ENCODE measurements around the gene ZFP36L2.

The ZFP36L2 gene

GRCh38 chr2:43186321-43186678 is 40.1 kb downstream of the ZFP36L2 start:
- Histone ChIP-seq H3K18ac (ENCODE audit: low read length) (peak overlapping the region; percentile 83), H3K27ac (replicated peaks; ENCODE audit: low read length) (no peak overlapping the region), H3K27me3 (ENCODE audit: control insufficient read depth in 3 of 3, insufficient read depth in 3 of 3, low read depth in 1 of 3, low read length in 3 of 3) (no peaks in the 10 kb centered on the region), H3K4me3 (ENCODE audit: low read length in 2 of 2) (no peak overlapping the region), H3K4me1 (ENCODE audit: control insufficient read depth in 2 of 2, insufficient read depth in 1 of 2, low read depth in 1 of 2, low read length in 2 of 2) (peaks cover 0 to 2% of the 10 kb centered on the region in 2 donors), H3K9me3 (replicated peaks in 1 of 2; ENCODE audit: control insufficient read depth in 2 of 2, insufficient read depth in 1 of 2, low read depth in 1 of 2, low read length in 2 of 2) (no peaks in the 10 kb centered on the region), H2BK5ac (ENCODE audit: low read length) (no peak overlapping the region), H2AFZ (ENCODE audit: low read length) (peak overlapping the region; percentile 53), H4K91ac (ENCODE audit: low read depth, low read length, poor library complexity) (no peak overlapping the region), H2BK15ac (ENCODE audit: low read length) (no peak overlapping the region), H3K9ac (ENCODE audit: low read depth, low read length, poor library complexity) (no peak overlapping the region), H3K4me2 (ENCODE audit: insufficient read depth, low read length, poor library complexity, severe bottlenecking) (no peak overlapping the region), H2AK5ac (ENCODE audit: low read depth, low read length) (peak overlapping the region; percentile 44), H3K23ac (ENCODE audit: low read depth, low read length, poor library complexity) (no peak overlapping the region), H2BK12ac (ENCODE audit: low read length) (no peak overlapping the region), H3K79me1 (ENCODE audit: low read depth, low read length) (no peaks in the 10 kb centered on the region), H3K14ac (ENCODE audit: low read length) (no peak overlapping the region), H3K4ac (ENCODE audit: low read length) (peak overlapping the region; percentile 41), H3K36me3 (replicated peaks in 1 of 2; ENCODE audit: control insufficient read depth in 2 of 2, insufficient read depth in 2 of 2, low read length in 2 of 2) (no peaks in the 10 kb centered on the region), H4K8ac (ENCODE audit: low read depth, low read length) (no peak overlapping the region), H2BK120ac (ENCODE audit: low read depth, low read length) (no peak overlapping the region)
- DNase-seq (ENCODE audit: low spot score) = no peak
- WGBS, 2 donors (ENCODE audit: extremely low coverage in 2 of 2, insufficient read length in 2 of 2, insufficient replicate concordance in 1 of 2) = no CpG with 5 or more reads among the region's 6 CpGs

- no peak for DNase-seq (ENCODE audit: low spot score)
- no peak overlapping the region for H2BK15ac ChIP-seq (ENCODE audit: low read length)
- H2BK120ac ChIP-seq (ENCODE audit: low read depth, low read length) = no peak overlapping the region
- H3K23ac ChIP-seq (ENCODE audit: low read depth, low read length, poor library complexity) = no peak overlapping the region
- H3K9me3 ChIP-seq (replicated peaks in 1 of 2; ENCODE audit: control insufficient read depth in 2 of 2, insufficient read depth in 1 of 2, low read depth in 1 of 2, low read length in 2 of 2) = no peaks in the 10 kb centered on the region
- no peak overlapping the region for H3K18ac ChIP-seq (ENCODE audit: low read length)
- H3K4me1 ChIP-seq (ENCODE audit: control insufficient read depth in 2 of 2, insufficient read depth in 1 of 2, low read depth in 1 of 2, low read length in 2 of 2) = peaks cover 3 to 5% of the 10 kb centered on the region in 2 donors
- no peak overlapping the region for H3K4me2 ChIP-seq (ENCODE audit: insufficient read depth, low read length, poor library complexity, severe bottlenecking)
- WGBS, 2 donors (ENCODE audit: extremely low coverage in 2 of 2, insufficient read length in 2 of 2, insufficient replicate concordance in 1 of 2) = no CpG with 5 or more reads among the region's 4 CpGs
- no peak overlapping the region for H3K4ac ChIP-seq (ENCODE audit: low read length)
- H2BK5ac ChIP-seq (ENCODE audit: low read length) = no peak overlapping the region
- no peak overlapping the region for H4K8ac ChIP-seq (ENCODE audit: low read depth, low read length)
- H2AFZ ChIP-seq (ENCODE audit: low read length) = no peak overlapping the region
- no peaks in the 10 kb centered on the region for H3K36me3 ChIP-seq (replicated peaks in 1 of 2; ENCODE audit: control insufficient read depth in 2 of 2, insufficient read depth in 2 of 2, low read length in 2 of 2)
- no peak overlapping the region for H2AK5ac ChIP-seq (ENCODE audit: low read depth, low read length)
- H3K9ac ChIP-seq (ENCODE audit: low read depth, low read length, poor library complexity) = no peak overlapping the region
- no peaks in the 10 kb centered on the region for H3K79me1 ChIP-seq (ENCODE audit: low read depth, low read length)
- H4K91ac ChIP-seq (ENCODE audit: low read depth, low read length, poor library complexity) = no peak overlapping the region
- H3K4me3 ChIP-seq (ENCODE audit: low read length in 2 of 2) = no peak overlapping the region
- no peak overlapping the region for H2BK12ac ChIP-seq (ENCODE audit: low read length)
- no peak overlapping the region for H3K14ac ChIP-seq (ENCODE audit: low read length)
- no peaks in the 10 kb centered on the region for H3K27me3 ChIP-seq (ENCODE audit: control insufficient read depth in 3 of 3, insufficient read depth in 3 of 3, low read depth in 1 of 3, low read length in 3 of 3)
- no peak overlapping the region for H3K27ac ChIP-seq (replicated peaks; ENCODE audit: low read length)
These were observed 41.3 kb downstream of the ZFP36L2 start for GRCh38 chr2:43185146-43185545.

- no peak for DNase-seq (ENCODE audit: low spot score)
- Histone ChIP-seq H2BK15ac (ENCODE audit: low read length) (no peak overlapping the region), H3K79me1 (ENCODE audit: low read depth, low read length) (no peaks in the 10 kb centered on the region), H3K4me2 (ENCODE audit: insufficient read depth, low read length, poor library complexity, severe bottlenecking) (no peak overlapping the region), H3K4me1 (ENCODE audit: control insufficient read depth in 2 of 2, insufficient read depth in 1 of 2, low read depth in 1 of 2, low read length in 2 of 2) (peaks cover 4 to 6% of the 10 kb centered on the region in 2 donors), H3K4me3 (ENCODE audit: low read length in 2 of 2) (no peak overlapping the region), H3K27ac (replicated peaks; ENCODE audit: low read length) (no peak overlapping the region), H4K8ac (ENCODE audit: low read depth, low read length) (no peak overlapping the region), H2BK12ac (ENCODE audit: low read length) (no peak overlapping the region), H3K36me3 (replicated peaks in 1 of 2; ENCODE audit: control insufficient read depth in 2 of 2, insufficient read depth in 2 of 2, low read length in 2 of 2) (no peaks in the 10 kb centered on the region), H3K27me3 (ENCODE audit: control insufficient read depth in 3 of 3, insufficient read depth in 3 of 3, low read depth in 1 of 3, low read length in 3 of 3) (no peaks in the 10 kb centered on the region), H2AK5ac (ENCODE audit: low read depth, low read length) (no peak overlapping the region), H4K91ac (ENCODE audit: low read depth, low read length, poor library complexity) (no peak overlapping the region), H3K4ac (ENCODE audit: low read length) (no peak overlapping the region), H3K9me3 (replicated peaks in 1 of 2; ENCODE audit: control insufficient read depth in 2 of 2, insufficient read depth in 1 of 2, low read depth in 1 of 2, low read length in 2 of 2) (no peaks in the 10 kb centered on the region), H3K9ac (ENCODE audit: low read depth, low read length, poor library complexity) (no peak overlapping the region), H2AFZ (ENCODE audit: low read length) (no peak overlapping the region), H3K14ac (ENCODE audit: low read length) (no peak overlapping the region), H2BK120ac (ENCODE audit: low read depth, low read length) (no peak overlapping the region), H2BK5ac (ENCODE audit: low read length) (no peak overlapping the region), H3K18ac (ENCODE audit: low read length) (no peak overlapping the region), H3K23ac (ENCODE audit: low read depth, low read length, poor library complexity) (peak overlapping the region; percentile 8)
- WGBS, 2 donors (ENCODE audit: extremely low coverage in 2 of 2, insufficient read length in 2 of 2, insufficient replicate concordance in 1 of 2) = no CpG with 5 or more reads among the region's 12 CpGs
These were observed 42.0 kb downstream of the ZFP36L2 start for GRCh38 chr2:43184339-43184895.

- Histone ChIP-seq H2BK120ac (ENCODE audit: low read depth, low read length) (no peak overlapping the region), H3K4me3 (ENCODE audit: low read length in 2 of 2) (no peak overlapping the region), H2BK12ac (ENCODE audit: low read length) (no peak overlapping the region), H2AK5ac (ENCODE audit: low read depth, low read length) (no peak overlapping the region), H3K27me3 (ENCODE audit: control insufficient read depth in 3 of 3, insufficient read depth in 3 of 3, low read depth in 1 of 3, low read length in 3 of 3) (no peaks in the 10 kb centered on the region), H3K18ac (ENCODE audit: low read length) (peak overlapping the region; percentile 41), H3K9me3 (replicated peaks in 1 of 2; ENCODE audit: control insufficient read depth in 2 of 2, insufficient read depth in 1 of 2, low read depth in 1 of 2, low read length in 2 of 2) (no peaks in the 10 kb centered on the region), H3K79me1 (ENCODE audit: low read depth, low read length) (no peaks in the 10 kb centered on the region), H2BK15ac (ENCODE audit: low read length) (no peak overlapping the region), H3K36me3 (replicated peaks in 1 of 2; ENCODE audit: control insufficient read depth in 2 of 2, insufficient read depth in 2 of 2, low read length in 2 of 2) (no peaks in the 10 kb centered on the region), H3K27ac (replicated peaks; ENCODE audit: low read length) (no peak overlapping the region), H2AFZ (ENCODE audit: low read length) (no peak overlapping the region), H3K23ac (ENCODE audit: low read depth, low read length, poor library complexity) (no peak overlapping the region), H4K8ac (ENCODE audit: low read depth, low read length) (no peak overlapping the region), H3K4ac (ENCODE audit: low read length) (no peak overlapping the region), H4K91ac (ENCODE audit: low read depth, low read length, poor library complexity) (no peak overlapping the region), H2BK5ac (ENCODE audit: low read length) (no peak overlapping the region), H3K4me2 (ENCODE audit: insufficient read depth, low read length, poor library complexity, severe bottlenecking) (no peak overlapping the region), H3K14ac (ENCODE audit: low read length) (no peak overlapping the region), H3K4me1 (ENCODE audit: control insufficient read depth in 2 of 2, insufficient read depth in 1 of 2, low read depth in 1 of 2, low read length in 2 of 2) (peaks cover 10 to 12% of the 10 kb centered on the region in 2 donors), H3K9ac (ENCODE audit: low read depth, low read length, poor library complexity) (peak overlapping the region; percentile 3)
- no CpG with 5 or more reads among the region's 5 CpGs for WGBS, 2 donors (ENCODE audit: extremely low coverage in 2 of 2, insufficient read length in 2 of 2, insufficient replicate concordance in 1 of 2)
- DNase-seq (ENCODE audit: low spot score) = no peak
These were observed 42.7 kb downstream of the ZFP36L2 start for GRCh38 chr2:43183743-43184142.
